ENCODE measurements around the gene DACH1. TPM values are rescaled to one million over a fixed set of nuclear protein-coding genes. Genes with fewer than 3 reads are reported as not detected.
A peak's percentile ranks its signal among the peaks of the same experiment; 100 is the strongest.

DACH1 gene
- total and polyA plus RNA-seq, 12 donors, result 3.6 to 20.0 (median 8.8) TPM

GRCh38 chr13:71864094-71864985, 2.7 kb downstream of the DACH1 start:
- Histone ChIP-seq H3K4me1 (replicated peaks in 1 of 2) (peaks cover 11 to 19% of the 10 kb centered on the region in 2 donors), H3K4me3 (peak overlapping the region in 3 of 4 donors; percentile 44 to 90 (median 77)), H3K27me3 (peaks cover 9% of the 10 kb centered on the region), H3K9me3 (replicated peaks in 1 of 3) (no peaks in the 10 kb centered on the region), H3K36me3 (replicated peaks in 1 of 2) (no peaks in the 10 kb centered on the region), H3K27ac (peak overlapping the region in 2 of 5 donors; percentile 76 to 84)
- 1 to 3% (median 3%) methylated on average over 39 of the region's 39 CpGs for WGBS, 4 donors
- intact Hi-C loops (cut with DNase I), result no loop called here
- TF ChIP-seq POLR2A (IDR thresholded peaks at IDR 0.05), result peak in 1 of 2 donors; percentile 33
- TF ChIP-seq CTCF (IDR thresholded peaks at IDR 0.05), result peak in 1 of 6 experiments; percentile 14
- peak; percentile 49 to 81 (median 75) for DNase-seq

GRCh38 chr13:71863254-71863865, 3.6 kb downstream of the DACH1 start:
- H3K36me3 ChIP-seq (replicated peaks in 1 of 2), result no peaks in the 10 kb centered on the region
- H3K27ac ChIP-seq, result peak overlapping the region in 1 of 5 donors; percentile 84
- TF ChIP-seq POLR2A (IDR thresholded peaks at IDR 0.05), result no peak
- no peak for TF ChIP-seq CTCF (IDR thresholded peaks at IDR 0.05)
- H3K9me3 ChIP-seq (replicated peaks in 1 of 3), result no peaks in the 10 kb centered on the region
- H3K4me3 ChIP-seq, result peak overlapping the region in 1 of 4 donors; percentile 77
- intact Hi-C loops (cut with DNase I), result no loop called here
- WGBS, 4 donors, result 33 to 44% (median 38%) methylated on average over 4 of the region's 4 CpGs
- peaks cover 11 to 19% of the 10 kb centered on the region in 2 donors for H3K4me1 ChIP-seq (replicated peaks in 1 of 2)
- no peak for DNase-seq
- H3K27me3 ChIP-seq, result peaks cover 9% of the 10 kb centered on the region

- TF ChIP-seq POLR2A (IDR thresholded peaks at IDR 0.05) (no peak), CTCF (IDR thresholded peaks at IDR 0.05) (no peak)
- Histone ChIP-seq H3K9me3 (replicated peaks in 1 of 3) (no peaks in the 10 kb centered on the region), H3K4me1 (replicated peaks in 1 of 2) (peaks cover 11 to 19% of the 10 kb centered on the region in 2 donors), H3K27me3 (peaks cover 9% of the 10 kb centered on the region), H3K4me3 (peak overlapping the region in 1 of 4 donors; percentile 77), H3K27ac (no peak overlapping the region), H3K36me3 (replicated peaks in 1 of 2) (no peaks in the 10 kb centered on the region)
- WGBS, 4 donors, result 36 to 46% (median 40%) methylated on average over 2 of the region's 2 CpGs
- intact Hi-C loops (cut with DNase I), result no loop called here
- DNase-seq, result no peak
Observed at GRCh38 chr13:71862459-71862943, 4.5 kb downstream of the DACH1 start.

- intact Hi-C loops (cut with DNase I), result no loop called here
- DNase-seq, result no peak
- H3K4me3 ChIP-seq, result peak overlapping the region in 1 of 4 donors; percentile 77
- 41 to 59% (median 46%) methylated on average over 2 of the region's 2 CpGs for WGBS, 4 donors
- no peaks in the 10 kb centered on the region for H3K9me3 ChIP-seq (replicated peaks in 1 of 3)
- no peaks in the 10 kb centered on the region for H3K36me3 ChIP-seq (replicated peaks in 1 of 2)
- H3K27ac ChIP-seq, result no peak overlapping the region
- peaks cover 11 to 19% of the 10 kb centered on the region in 2 donors for H3K4me1 ChIP-seq (replicated peaks in 1 of 2)
- TF ChIP-seq POLR2A (IDR thresholded peaks at IDR 0.05), result no peak
- no peak for TF ChIP-seq CTCF (IDR thresholded peaks at IDR 0.05)
- peaks cover 9% of the 10 kb centered on the region for H3K27me3 ChIP-seq
Observed at GRCh38 chr13:71861769-71862458, 5.1 kb downstream of the DACH1 start.
